ENCODE results near the gene ASIC4. TPM values are rescaled to one million over a fixed set of nuclear protein-coding genes. Genes with fewer than 3 reads are reported as not detected.

ASIC4 gene
- total RNA-seq, 1 donor from 2014 or later: 1.6 TPM

GRCh38 chr2:219505585-219505984 lies 8.7 kb upstream of the ASIC4 start:
- TF ChIP-seq, protein P1, sequence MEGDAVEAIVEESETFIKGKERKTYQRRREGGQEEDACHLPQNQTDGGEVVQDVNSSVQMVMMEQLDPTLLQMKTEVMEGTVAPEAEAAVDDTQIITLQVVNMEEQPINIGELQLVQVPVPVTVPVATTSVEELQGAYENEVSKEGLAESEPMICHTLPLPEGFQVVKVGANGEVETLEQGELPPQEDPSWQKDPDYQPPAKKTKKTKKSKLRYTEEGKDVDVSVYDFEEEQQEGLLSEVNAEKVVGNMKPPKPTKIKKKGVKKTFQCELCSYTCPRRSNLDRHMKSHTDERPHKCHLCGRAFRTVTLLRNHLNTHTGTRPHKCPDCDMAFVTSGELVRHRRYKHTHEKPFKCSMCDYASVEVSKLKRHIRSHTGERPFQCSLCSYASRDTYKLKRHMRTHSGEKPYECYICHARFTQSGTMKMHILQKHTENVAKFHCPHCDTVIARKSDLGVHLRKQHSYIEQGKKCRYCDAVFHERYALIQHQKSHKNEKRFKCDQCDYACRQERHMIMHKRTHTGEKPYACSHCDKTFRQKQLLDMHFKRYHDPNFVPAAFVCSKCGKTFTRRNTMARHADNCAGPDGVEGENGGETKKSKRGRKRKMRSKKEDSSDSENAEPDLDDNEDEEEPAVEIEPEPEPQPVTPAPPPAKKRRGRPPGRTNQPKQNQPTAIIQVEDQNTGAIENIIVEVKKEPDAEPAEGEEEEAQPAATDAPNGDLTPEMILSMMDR (IDR thresholded peaks at IDR 0.05; ENCODE audit: unreplicated experiment): no peak
- H3K4me3 Mint-ChIP-seq (ENCODE audit: unreplicated experiment): no peak overlapping the region
- peaks cover 49% of the 10 kb centered on the region for H3K4me1 Mint-ChIP-seq (ENCODE audit: unreplicated experiment)
- no peak overlapping the region for H3K27ac Mint-ChIP-seq (ENCODE audit: unreplicated experiment)
- no peaks in the 10 kb centered on the region for H3K9me3 Mint-ChIP-seq (ENCODE audit: unreplicated experiment)
- no peak for DNase-seq (ENCODE audit: low spot score)
- H3K27me3 Mint-ChIP-seq (ENCODE audit: unreplicated experiment): peaks cover 8% of the 10 kb centered on the region
- H3K36me3 Mint-ChIP-seq (ENCODE audit: low read depth, unreplicated experiment): peaks cover 20% of the 10 kb centered on the region

GRCh38 chr2:219506153-219506801 lies 8.0 kb upstream of the ASIC4 start:
- Mint-ChIP-seq H3K27ac (ENCODE audit: unreplicated experiment) (no peak overlapping the region), H3K36me3 (ENCODE audit: low read depth, unreplicated experiment) (peaks cover 20% of the 10 kb centered on the region), H3K9me3 (ENCODE audit: unreplicated experiment) (no peaks in the 10 kb centered on the region), H3K4me3 (ENCODE audit: unreplicated experiment) (no peak overlapping the region), H3K4me1 (ENCODE audit: unreplicated experiment) (peaks cover 43% of the 10 kb centered on the region), H3K27me3 (ENCODE audit: unreplicated experiment) (peaks cover 8% of the 10 kb centered on the region)
- DNase-seq (ENCODE audit: low spot score): no peak
- TF ChIP-seq, protein P1 (IDR thresholded peaks at IDR 0.05; ENCODE audit: unreplicated experiment): no peak

GRCh38 chr2:219506802-219507526 lies 7.3 kb upstream of the ASIC4 start:
- no peaks in the 10 kb centered on the region for H3K9me3 Mint-ChIP-seq (ENCODE audit: unreplicated experiment)
- TF ChIP-seq, protein P1 (IDR thresholded peaks at IDR 0.05; ENCODE audit: unreplicated experiment): no peak
- peaks cover 10% of the 10 kb centered on the region for H3K27me3 Mint-ChIP-seq (ENCODE audit: unreplicated experiment)
- H3K4me3 Mint-ChIP-seq (ENCODE audit: unreplicated experiment): no peak overlapping the region
- peaks cover 39% of the 10 kb centered on the region for H3K4me1 Mint-ChIP-seq (ENCODE audit: unreplicated experiment)
- H3K36me3 Mint-ChIP-seq (ENCODE audit: low read depth, unreplicated experiment): peaks cover 20% of the 10 kb centered on the region
- no peak for DNase-seq (ENCODE audit: low spot score)
- H3K27ac Mint-ChIP-seq (ENCODE audit: unreplicated experiment): no peak overlapping the region

DNA sequence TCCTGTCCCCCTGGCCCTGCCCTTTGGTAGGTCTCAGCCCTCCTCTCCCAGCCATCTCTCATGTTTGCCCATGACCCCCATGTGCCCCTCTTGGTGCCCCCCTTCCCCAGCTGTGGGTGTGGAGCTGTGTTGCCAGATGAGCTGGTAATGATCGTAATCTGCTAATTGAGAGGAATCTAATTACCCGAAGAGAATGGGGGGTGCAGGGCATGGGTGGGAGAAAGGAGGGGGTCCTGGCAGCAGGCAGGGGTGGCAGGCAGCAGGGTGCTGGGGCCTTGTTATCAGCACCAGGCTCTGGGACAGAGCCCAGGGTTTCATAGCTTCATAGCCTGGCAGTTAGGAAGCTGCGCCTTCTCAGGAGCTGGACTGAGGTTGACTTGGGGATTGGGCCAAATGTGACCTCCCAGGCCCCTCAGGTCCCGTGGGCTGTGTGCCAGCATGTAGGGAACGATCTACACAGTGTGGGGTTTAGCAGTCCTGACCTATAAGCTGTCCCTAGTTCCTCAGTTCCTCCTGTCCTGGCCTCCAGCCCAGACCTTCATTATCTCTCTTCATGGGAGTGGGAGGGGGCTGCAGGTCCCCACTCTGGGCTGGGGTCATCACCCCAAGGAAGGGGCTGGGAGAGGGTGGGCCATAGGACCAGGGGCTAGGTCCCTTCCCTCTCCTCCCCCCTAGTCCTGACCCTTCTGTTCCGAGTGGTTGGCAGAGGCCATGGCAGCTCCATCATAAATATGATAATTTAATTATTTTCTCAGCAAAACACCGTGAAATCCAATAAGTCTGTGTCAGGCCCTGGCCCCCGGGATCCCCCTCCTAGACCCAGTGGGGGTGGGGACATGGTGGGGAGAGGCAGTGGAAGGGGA lies 6.5 kb upstream of the ASIC4 start:
- Mint-ChIP-seq H3K9me3 (ENCODE audit: unreplicated experiment) (no peaks in the 10 kb centered on the region), H3K27me3 (ENCODE audit: unreplicated experiment) (peaks cover 11% of the 10 kb centered on the region), H3K36me3 (ENCODE audit: low read depth, unreplicated experiment) (peaks cover 24% of the 10 kb centered on the region), H3K4me3 (ENCODE audit: unreplicated experiment) (no peak overlapping the region), H3K4me1 (ENCODE audit: unreplicated experiment) (peaks cover 35% of the 10 kb centered on the region), H3K27ac (ENCODE audit: unreplicated experiment) (no peak overlapping the region)
- TF ChIP-seq, protein P1 (IDR thresholded peaks at IDR 0.05; ENCODE audit: unreplicated experiment): no peak
- DNase-seq (ENCODE audit: low spot score): no peak
